ENCODE data around the gene TAOK3. TPM values are rescaled to one million over a fixed set of nuclear protein-coding genes. Genes with fewer than 3 reads are reported as not detected.

The TAOK3 gene
- total RNA-seq, 1 donor from 2014 or later: 1.1 TPM

- no peak overlapping the region for H3K27ac ChIP-seq
- H3K4me3 ChIP-seq: no peak overlapping the region
- Mint-ChIP-seq H3K9me3 (no peaks in the 10 kb centered on the region), H3K36me3 (no peaks in the 10 kb centered on the region), H3K27ac (no peak overlapping the region), H3K4me1 (no peaks in the 10 kb centered on the region), H3K27me3 (ENCODE audit: insufficient read depth, low read depth) (no peaks in the 10 kb centered on the region), H3K4me3 (no peak overlapping the region)
- H3K79me2 ChIP-seq (ENCODE audit: low read depth): no peaks in the 10 kb centered on the region
- H3K27me3 ChIP-seq: no peaks in the 10 kb centered on the region
- no peak overlapping the region for H3K4me2 ChIP-seq
- no peaks in the 10 kb centered on the region for H3K36me3 ChIP-seq
- H2AFZ ChIP-seq (replicated peaks): no peak overlapping the region
- TF ChIP-seq CTCF (IDR thresholded peaks at IDR 0.05): no peak
- TF ChIP-seq EZH2phosphoT487 (IDR thresholded peaks at IDR 0.05): no peak
- TF ChIP-seq EZH2 (IDR thresholded peaks at IDR 0.05): no peak
- H3F3A ChIP-seq (ENCODE audit: low read depth): no peaks in the 10 kb centered on the region
- H3K9ac ChIP-seq: peak overlapping the region; percentile 14
- no peaks in the 10 kb centered on the region for H3K4me1 ChIP-seq
- no peaks in the 10 kb centered on the region for H3K9me3 ChIP-seq (ENCODE audit: low read depth)
- DNase-seq (ENCODE audit: low spot score): no peak
- no peaks in the 10 kb centered on the region for H4K20me1 ChIP-seq (ENCODE audit: low read depth)
These were observed 159.3 kb downstream of the TAOK3 start for GRCh38 chr12:118213452-118213851.

GRCh38 chr12:118212606-118213005 is 160.1 kb downstream of the TAOK3 start:
- Mint-ChIP-seq H3K36me3 (no peaks in the 10 kb centered on the region), H3K4me1 (no peaks in the 10 kb centered on the region), H3K27ac (no peak overlapping the region), H3K4me3 (no peak overlapping the region), H3K9me3 (no peaks in the 10 kb centered on the region), H3K27me3 (ENCODE audit: insufficient read depth, low read depth) (no peaks in the 10 kb centered on the region)
- Histone ChIP-seq H3K27me3 (no peaks in the 10 kb centered on the region), H3K79me2 (ENCODE audit: low read depth) (no peaks in the 10 kb centered on the region), H3K9me3 (ENCODE audit: low read depth) (no peaks in the 10 kb centered on the region), H3K9ac (no peak overlapping the region), H3K4me1 (no peaks in the 10 kb centered on the region), H3K4me2 (no peak overlapping the region), H4K20me1 (ENCODE audit: low read depth) (no peaks in the 10 kb centered on the region), H2AFZ (replicated peaks) (no peak overlapping the region), H3K4me3 (no peak overlapping the region), H3K27ac (no peak overlapping the region), H3K36me3 (no peaks in the 10 kb centered on the region), H3F3A (ENCODE audit: low read depth) (no peaks in the 10 kb centered on the region)
- TF ChIP-seq EZH2 (IDR thresholded peaks at IDR 0.05): no peak
- TF ChIP-seq EZH2phosphoT487 (IDR thresholded peaks at IDR 0.05): no peak
- no peak for TF ChIP-seq CTCF (IDR thresholded peaks at IDR 0.05)
- DNase-seq (ENCODE audit: low spot score): no peak

- no peaks in the 10 kb centered on the region for H3K27me3 ChIP-seq
- H3K4me2 ChIP-seq: no peak overlapping the region
- no peaks in the 10 kb centered on the region for H3K36me3 ChIP-seq
- H3K9me3 Mint-ChIP-seq: no peaks in the 10 kb centered on the region
- H3K27ac ChIP-seq: no peak overlapping the region
- H3K27ac Mint-ChIP-seq: no peak overlapping the region
- TF ChIP-seq CTCF (IDR thresholded peaks at IDR 0.05): no peak
- no peak for TF ChIP-seq EZH2phosphoT487 (IDR thresholded peaks at IDR 0.05)
- no peak for TF ChIP-seq EZH2 (IDR thresholded peaks at IDR 0.05)
- H3K4me1 ChIP-seq: no peaks in the 10 kb centered on the region
- no peak overlapping the region for H3K4me3 Mint-ChIP-seq
- no peaks in the 10 kb centered on the region for H3K79me2 ChIP-seq (ENCODE audit: low read depth)
- DNase-seq (ENCODE audit: low spot score): no peak
- no peaks in the 10 kb centered on the region for H3K4me1 Mint-ChIP-seq
- H4K20me1 ChIP-seq (ENCODE audit: low read depth): no peaks in the 10 kb centered on the region
- H3F3A ChIP-seq (ENCODE audit: low read depth): no peaks in the 10 kb centered on the region
- H3K9ac ChIP-seq: no peak overlapping the region
- no peaks in the 10 kb centered on the region for H3K9me3 ChIP-seq (ENCODE audit: low read depth)
- H3K36me3 Mint-ChIP-seq: no peaks in the 10 kb centered on the region
- H2AFZ ChIP-seq (replicated peaks): no peak overlapping the region
- H3K27me3 Mint-ChIP-seq (ENCODE audit: insufficient read depth, low read depth): no peaks in the 10 kb centered on the region
- no peak overlapping the region for H3K4me3 ChIP-seq
These were observed 166.6 kb downstream of the TAOK3 start for GRCh38 chr12:118206107-118206412.

- TF ChIP-seq EZH2 (IDR thresholded peaks at IDR 0.05) (no peak), CTCF (IDR thresholded peaks at IDR 0.05) (no peak), EZH2phosphoT487 (IDR thresholded peaks at IDR 0.05) (no peak)
- Mint-ChIP-seq H3K27me3 (ENCODE audit: insufficient read depth, low read depth) (no peaks in the 10 kb centered on the region), H3K27ac (no peak overlapping the region), H3K9me3 (no peaks in the 10 kb centered on the region), H3K36me3 (no peaks in the 10 kb centered on the region), H3K4me1 (peaks cover 17% of the 10 kb centered on the region), H3K4me3 (no peak overlapping the region)
- H3K27me3 ChIP-seq: no peaks in the 10 kb centered on the region
- no peaks in the 10 kb centered on the region for H4K20me1 ChIP-seq (ENCODE audit: low read depth)
- no peak overlapping the region for H3K9ac ChIP-seq
- H3K4me1 ChIP-seq: peaks cover 15% of the 10 kb centered on the region
- DNase-seq (ENCODE audit: low spot score): no peak
- no peaks in the 10 kb centered on the region for H3K36me3 ChIP-seq
- H3F3A ChIP-seq (ENCODE audit: low read depth): peaks cover 13% of the 10 kb centered on the region
- no peak overlapping the region for H3K4me3 ChIP-seq
- no peak overlapping the region for H3K4me2 ChIP-seq
- no peak overlapping the region for H2AFZ ChIP-seq (replicated peaks)
- H3K27ac ChIP-seq: no peak overlapping the region
- H3K79me2 ChIP-seq (ENCODE audit: low read depth): no peaks in the 10 kb centered on the region
- no peaks in the 10 kb centered on the region for H3K9me3 ChIP-seq (ENCODE audit: low read depth)
These were observed 178.7 kb downstream of the TAOK3 start for GRCh38 chr12:118193958-118194357.
